SK-N-SH (cell line): ENCODE data around the gene PPP1CA. TPM values are rescaled to one million over a fixed set of nuclear protein-coding genes. Genes with fewer than 3 reads are reported as not detected.
A peak's percentile ranks its signal among the peaks of the same experiment; 100 is the strongest.

Source experiments
- CTCF ChIA-PET: fragments of 300-600, 350-600 bp; formaldehyde crosslinking; extraction: SDS; loops from one replicate; lab custom pipeline; 2021; lab: Yijun Ruan, JAX
- POLR2A ChIA-PET: fragments of 350-600 bp; sonication (Branson Sonifier 250); formaldehyde crosslinking; extraction: SDS; loops from one replicate; lab custom pipeline; 2020; ENCODE audit warnings: antibody characterized with exemption, inconsistent platforms; lab: Yijun Ruan, JAX
- DNase-seq: peaks from one replicate; pipeline ENCODE4 v3.0.0; 2012
- H2AFZ ChIP-seq: fragments of 200-600 bp; sonication (generic); 2 replicates; pipeline ENCODE4 v1.8.1; 2016; ENCODE audit warnings: antibody characterized with exemption, mild to moderate bottlenecking, low read depth
- H3F3A ChIP-seq: fragments of 200-600 bp; sonication (generic); replicated peaks from 2 replicates; pipeline ENCODE3; 2016; ENCODE audit warnings: antibody characterized with exemption, mild to moderate bottlenecking; ENCODE audit not compliant: insufficient read depth
- H3K27ac ChIP-seq, 2 experiments: fragments of 200-500 bp in 1 of 2; fragments of 200-600 bp in 1 of 2; sonication (Bioruptor generic) in 1 of 2; sonication (generic), shearing (Covaris generic) in 1 of 2; 2 replicates each; pipeline versions ENCODE4 v1.5.1 to v1.6.1; 2014 to 2016; ENCODE audit warnings: low read depth in 2 of 2, inconsistent platforms in 1 of 2, low read length in 1 of 2, mild to moderate bottlenecking in 1 of 2, mixed read lengths in 1 of 2
- H3K27me3 ChIP-seq: fragments of 200-600 bp; sonication (generic), shearing (Covaris generic); 2 replicates; pipeline ENCODE4 v1.6.1; 2016; ENCODE audit warnings: mixed run types; ENCODE audit not compliant: insufficient read depth
- H3K36me3 ChIP-seq, 2 experiments: fragments of 200-500 bp in 1 of 2; fragments of 200-600 bp in 1 of 2; sonication (Bioruptor generic) in 1 of 2; sonication (generic) in 1 of 2; replicated peaks in 1 of 2; 2 replicates each; pipeline versions ENCODE3 to v1.5.1; 2014 to 2016; ENCODE audit warnings: low read length in 1 of 2, mild to moderate bottlenecking in 1 of 2; ENCODE audit not compliant: insufficient read depth in 2 of 2, control insufficient read depth in 1 of 2
- H3K4me1 ChIP-seq, 2 experiments: fragments of 200-500 bp in 1 of 2; fragments of 200-600 bp in 1 of 2; sonication (Bioruptor generic) in 1 of 2; sonication (generic), shearing (Covaris generic) in 1 of 2; 2 replicates each; pipeline versions ENCODE4 v1.5.1 to v1.6.1; 2014 to 2016; ENCODE audit warnings: low read depth in 1 of 2, low read length in 1 of 2, mixed run types in 1 of 2; ENCODE audit not compliant: insufficient read depth in 2 of 2, control insufficient read depth in 1 of 2
- H3K4me2 ChIP-seq: fragments of 200-600 bp; sonication (generic), shearing (Covaris generic); 2 replicates; pipeline ENCODE4 v1.6.1; 2017; ENCODE audit warnings: mixed run types
- H3K4me3 ChIP-seq, 2 experiments: fragments of 200-500 bp in 1 of 2; fragments of 200-600 bp in 1 of 2; sonication (Bioruptor generic) in 1 of 2; sonication (generic), shearing (Covaris generic) in 1 of 2; 2 replicates each; pipeline versions ENCODE4 v1.5.1 to v1.8.1; 2014 to 2016; ENCODE audit warnings: low read depth in 2 of 2, inconsistent platforms in 1 of 2, low read length in 1 of 2, mild to moderate bottlenecking in 1 of 2, mixed read lengths in 1 of 2, moderate library complexity in 1 of 2
- H3K79me2 ChIP-seq: fragments of 200-600 bp; sonication (generic); 2 replicates; pipeline ENCODE4 v1.8.1; 2017; ENCODE audit warnings: mild to moderate bottlenecking; ENCODE audit not compliant: insufficient read depth
- H3K9ac ChIP-seq: fragments of 200-600 bp; sonication (generic); 2 replicates; pipeline ENCODE4 v1.6.1; 2017; ENCODE audit warnings: mixed run types
- H3K9me2 ChIP-seq: fragments of 200-600 bp; sonication (generic); 2 replicates; pipeline ENCODE4 v1.6.1; 2017; ENCODE audit warnings: mixed run types
- H3K9me3 ChIP-seq: fragments of 200-600 bp; sonication (generic); 2 replicates; pipeline ENCODE4 v1.6.1; 2017; ENCODE audit warnings: mixed run types, mild to moderate bottlenecking, moderate library complexity
- H4K20me1 ChIP-seq: fragments of 200-600 bp; sonication (generic); 2 replicates; pipeline ENCODE4 v1.6.1; 2017; ENCODE audit warnings: mild to moderate bottlenecking, mixed run types; ENCODE audit not compliant: insufficient read depth
- ELF1 ChIP-seq: IDR thresholded peaks from 2 replicates; pipeline ENCODE4 v1.4.0; 2012
- FOSL2 ChIP-seq: IDR thresholded peaks from 2 replicates; pipeline ENCODE4 v1.4.0; 2012; ENCODE audit warnings: low read depth, mild to moderate bottlenecking, moderate library complexity, borderline replicate concordance
- FOXJ3 ChIP-seq: sonication (generic); formaldehyde crosslinking; IDR thresholded peaks from 2 replicates; pipeline ENCODE4 v1.5.1; 2020; ENCODE audit warnings: mild to moderate bottlenecking, missing genetic modification reagents
- GABPA ChIP-seq: IDR thresholded peaks from 2 replicates; pipeline ENCODE4 v1.4.0; 2012; ENCODE audit warnings: low read depth, mild to moderate bottlenecking
- JUND ChIP-seq: IDR thresholded peaks from 2 replicates; pipeline ENCODE4 v1.4.0; 2012
- RAD21 ChIP-seq: IDR thresholded peaks from 2 replicates; pipeline ENCODE4 v1.6.1; 2012; ENCODE audit warnings: mild to moderate bottlenecking, low read length
- REST ChIP-seq: IDR thresholded peaks from 2 replicates; pipeline ENCODE4 v1.6.1; 2012; ENCODE audit warnings: mild to moderate bottlenecking, low read depth, low read length, moderate library complexity
- RFX5 ChIP-seq: IDR thresholded peaks from 2 replicates; pipeline ENCODE4 v1.6.1; 2012; ENCODE audit warnings: mild to moderate bottlenecking, improper control_type of control experiment, low read length
- RXRA ChIP-seq: IDR thresholded peaks from 2 replicates; pipeline ENCODE4 v1.4.0; 2012; ENCODE audit warnings: low read depth, mild to moderate bottlenecking, borderline replicate concordance
- TAF1 ChIP-seq: IDR thresholded peaks from 2 replicates; pipeline ENCODE4 v1.6.1; 2012; ENCODE audit warnings: low read depth, mild to moderate bottlenecking, low read length, moderate library complexity, borderline replicate concordance
- USF2 ChIP-seq: fragments of 150-350 bp; IDR thresholded peaks from 2 replicates; pipeline ENCODE4 v1.6.1; 2017; ENCODE audit warnings: antibody characterized with exemption, low read length, low read depth, borderline replicate concordance
- WGBS: methylation state at CpG from one replicate; pipeline ENCODE4 v1.1.6; 2017; ENCODE audit warnings: low lambda C conversion rate; 5-methylcytosine and 5-hydroxymethylcytosine counted together
- polyA plus RNA-seq, 3 experiments: library from polyadenylated mRNA; depleted of rRNA; stranded (reverse); fragments of >200 nt; gene quantifications; 2 replicates each; pipeline ENCODE4 v1.2.3, GENCODE V29; 2012

The PPP1CA gene
- polyA plus RNA-seq, 1 of the 3 experiments (the other 2 are of a cell fraction), result 261 TPM

GRCh38 chr11:67351275-67352005 lies 50.2 kb downstream of the PPP1CA start (continued):
- TF ChIP-seq USF2 (no peak), JUND (peak; percentile 59; the same call in 1 of the 2 replicates), REST (no peak), GABPA (no peak), TAF1 (no peak), RXRA (no peak)

- H2AFZ ChIP-seq, result no peak overlapping the region
- DNase-seq, result no peak
- no peaks in the 10 kb centered on the region for H3K27me3 ChIP-seq
- H3K9me2 ChIP-seq, result no peaks in the 10 kb centered on the region
- H3K9ac ChIP-seq, result no peak overlapping the region
- no peaks in the 10 kb centered on the region for H3K9me3 ChIP-seq
- H3K4me2 ChIP-seq, result no peak overlapping the region
- peaks cover 23 to 54% of the 10 kb centered on the region in 2 experiments; a peak in 3 of 4 replicates for H3K4me1 ChIP-seq
- WGBS, result 83% methylated on average over 4 of the region's 4 CpGs
- TF ChIP-seq FOSL2 (no peak), JUND (no peak), RXRA (no peak), ELF1 (no peak), FOXJ3 (CRISPR knock-in tag) (no peak), REST (no peak), RAD21 (no peak), RFX5 (no peak)
- no peaks in the 10 kb centered on the region for H3K36me3 ChIP-seq
- peaks cover 3% of the 10 kb centered on the region; the same call in 1 of the 2 replicates for H4K20me1 ChIP-seq
- ChIA-PET POLR2A (no interaction called here), CTCF (interaction anchor here (1.0 to 20.0 kb wide), 15 partner anchors 7 to 269 kb away, joined by 3 to 955 read pairs (median 6); partner anchors contain the start of genes CLCF1 and PPP1CA)
- H3F3A ChIP-seq, result peaks cover 46% of the 10 kb centered on the region
- no peak overlapping the region for H3K4me3 ChIP-seq
- H3K79me2 ChIP-seq, result peaks cover 16% of the 10 kb centered on the region
- H3K27ac ChIP-seq, result no peak overlapping the region
These were observed 51.7 kb downstream of the PPP1CA start for GRCh38 chr11:67349928-67350465.
